Activated B cell treated with CpG ODN at 0.5 μM for 24 hours (primary cell): ENCODE results near the gene U2SURP. TPM values are rescaled to one million over a fixed set of nuclear protein-coding genes. Genes with fewer than 3 reads are reported as not detected.

Experiments used
- ATAC-seq: fragments of 200-7000 bp; cut with Tn5 transposase; one replicate; pipeline ENCODE4 v1.10.0; 2021; ENCODE audit warnings: low read depth, mild to moderate bottlenecking, moderate library complexity
- CTCF ChIA-PET: fragments of 350-600 bp; sonication (Branson Sonifier 250); formaldehyde crosslinking; loops from one replicate; lab custom pipeline; 2021; ENCODE audit warnings: antibody characterized with exemption; lab: Charles Lee
- POLR2A ChIA-PET: fragments of 350-600 bp; sonication (Branson Sonifier 250); formaldehyde crosslinking; loops from one replicate; lab custom pipeline; 2021; ENCODE audit warnings: antibody characterized with exemption; lab: Charles Lee
- DNase-seq: peaks from one replicate; pipeline ENCODE4 v3.0.0; 2022
- H3K27ac Mint-ChIP-seq: one replicate; pipeline ENCODE4 v1.8.0; 2020; ENCODE audit warnings: mixed read lengths
- H3K27me3 Mint-ChIP-seq: one replicate; pipeline ENCODE4 v1.8.0; 2021; ENCODE audit warnings: mixed read lengths
- H3K36me3 Mint-ChIP-seq: one replicate; pipeline ENCODE4 v1.8.0; 2021; ENCODE audit warnings: low read depth, mixed read lengths
- H3K4me1 Mint-ChIP-seq: one replicate; pipeline ENCODE4 v1.8.0; 2021; ENCODE audit warnings: mixed read lengths
- H3K4me3 Mint-ChIP-seq: one replicate; pipeline ENCODE4 v1.8.0; 2020; ENCODE audit warnings: mild to moderate bottlenecking, mixed read lengths
- H3K9me3 Mint-ChIP-seq: one replicate; pipeline ENCODE4 v1.8.0; 2020; ENCODE audit warnings: mixed read lengths
- CTCF ChIP-seq: fragments of 200-600 bp; IDR thresholded peaks from one replicate; pipeline ENCODE4 v1.8.0; 2022; ENCODE audit warnings: antibody characterized with exemption, mild to moderate bottlenecking
- intact Hi-C: fragments of 100-400 bp; cut with micrococcal nuclease; formaldehyde crosslinking; loops from one replicate; pipeline ENCODE4 v1.15.1; 2024
- total RNA-seq: library from RNA; stranded (reverse); gene quantifications from 2 replicates; pipeline ENCODE4 v1.2.3, GENCODE V29; 2022

U2SURP gene
- total RNA-seq, 1 donor from 2014 or later, result 131 TPM

- Mint-ChIP-seq H3K36me3 (no peaks in the 10 kb centered on the region), H3K4me1 (peaks cover 21% of the 10 kb centered on the region), H3K27me3 (no peaks in the 10 kb centered on the region), H3K4me3 (no peak overlapping the region), H3K27ac (no peak overlapping the region), H3K9me3 (no peaks in the 10 kb centered on the region)
- intact Hi-C loops, result no loop called here
- DNase-seq (no peak), ATAC-seq (no peak)
- POLR2A ChIA-PET, result no interaction called here
- CTCF ChIA-PET, result no interaction called here
- no peak for TF ChIP-seq CTCF
Observed at GRCh38 chr3:143078883-143079282, 77.5 kb downstream of the U2SURP start.

- Mint-ChIP-seq H3K27ac (no peak overlapping the region), H3K4me3 (no peak overlapping the region), H3K27me3 (no peaks in the 10 kb centered on the region), H3K9me3 (no peaks in the 10 kb centered on the region), H3K36me3 (no peaks in the 10 kb centered on the region), H3K4me1 (peaks cover 30% of the 10 kb centered on the region)
- CTCF ChIA-PET, result no interaction called here
- intact Hi-C loops, result loop anchor here (5.0 kb wide), 1 partner anchor 102 kb away; no protein-coding TSS in a partner anchor
- POLR2A ChIA-PET, result no interaction called here
- no peak for DNase-seq
- TF ChIP-seq CTCF, result no peak
- ATAC-seq, result no peak
Observed at GRCh38 chr3:143080196-143080595, 78.8 kb downstream of the U2SURP start.

DNA sequence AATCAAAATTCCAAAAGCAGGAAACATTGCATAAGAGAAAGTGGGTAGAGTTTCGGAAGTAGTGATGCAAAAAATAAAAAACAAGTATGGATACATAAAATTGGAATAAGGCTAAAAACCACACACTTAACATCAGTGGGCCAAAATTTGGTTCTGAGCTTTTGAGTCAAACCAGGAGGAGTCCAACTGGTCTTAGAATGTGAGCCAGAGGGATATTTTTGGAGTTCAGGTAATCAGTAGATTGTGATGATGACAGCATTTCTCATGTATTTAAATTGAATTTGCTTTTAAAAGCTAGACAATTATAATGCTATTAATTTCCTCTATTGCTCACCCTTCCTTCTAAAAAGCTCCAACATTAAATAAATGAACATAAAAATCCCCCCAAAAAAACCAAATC lies 80.0 kb downstream of the U2SURP start:
- ChIA-PET CTCF (interaction anchor here (1.5 kb wide), 1 partner anchor 593 kb away, joined by 4 read pairs; no protein-coding TSS in a partner anchor), POLR2A (interaction anchor here (0.6 to 2.2 kb wide), 3 partner anchors 11 to 38 kb away, joined by 3 to 17 read pairs (median 7); partner anchors contain the start of gene CHST2)
- H3K4me3 Mint-ChIP-seq, result peak overlapping the region; percentile 77
- TF ChIP-seq CTCF, result no peak
- peaks cover 31% of the 10 kb centered on the region for H3K4me1 Mint-ChIP-seq
- H3K9me3 Mint-ChIP-seq, result no peaks in the 10 kb centered on the region
- H3K27me3 Mint-ChIP-seq, result no peaks in the 10 kb centered on the region
- H3K36me3 Mint-ChIP-seq, result no peaks in the 10 kb centered on the region
- intact Hi-C loops, result loop anchor here (1.0 to 5.0 kb wide), 2 partner anchors 20 to 101 kb away; no protein-coding TSS in a partner anchor
- peak overlapping the region; percentile 70 for H3K27ac Mint-ChIP-seq
- no peak for ATAC-seq
- no peak for DNase-seq

GRCh38 chr3:143081844-143082778 lies 80.7 kb downstream of the U2SURP start:
- H3K27ac Mint-ChIP-seq, result peak overlapping the region; percentile 70
- CTCF ChIA-PET, result interaction anchor here (1.0 to 1.5 kb wide), 2 partner anchors 39 to 593 kb away, joined by 3 to 4 read pairs; no protein-coding TSS in a partner anchor

More at GRCh38 chr3:143081844-143082778, 80.7 kb downstream of the U2SURP start:
- Mint-ChIP-seq H3K36me3 (no peaks in the 10 kb centered on the region), H3K27me3 (no peaks in the 10 kb centered on the region), H3K4me1 (peaks cover 31% of the 10 kb centered on the region), H3K4me3 (peak overlapping the region; percentile 77), H3K9me3 (no peaks in the 10 kb centered on the region)
- intact Hi-C loops, result loop anchor here (1.0 to 5.0 kb wide), 6 partner anchors 21 to 889 kb away; partner anchors contain the start of genes CHST2, DIPK2A and U2SURP
- peak; percentile 77 for ATAC-seq
- POLR2A ChIA-PET, result interaction anchor here (0.6 to 2.2 kb wide), 4 partner anchors 12 to 38 kb away, joined by 3 to 17 read pairs (median 5); partner anchors contain the start of gene CHST2
- DNase-seq, result no peak
- no peak for TF ChIP-seq CTCF
